ENCODE measurements around the gene SGK1. TPM values are rescaled to one million over a fixed set of nuclear protein-coding genes. Genes with fewer than 3 reads are reported as not detected.

Gene SGK1
- total RNA-seq, 1 donor from 2014 or later: 94.3 TPM

- Histone ChIP-seq H3K27me3 (ENCODE audit: control insufficient read depth, insufficient read depth, low read length) (no peaks in the 10 kb centered on the region), H3K4me3 (ENCODE audit: low read depth, low read length) (no peak overlapping the region), H3K36me3 (ENCODE audit: control insufficient read depth, insufficient read depth, low read length) (no peaks in the 10 kb centered on the region)
- TF ChIP-seq CTCF (IDR thresholded peaks at IDR 0.05; ENCODE audit: insufficient read depth, low read length, poor library complexity, severe bottlenecking): no peak
- no peak for DNase-seq (ENCODE audit: low read depth)
Measured at GRCh38 chr6:134314006-134314821, 3.7 kb downstream of the SGK1 start.

- no peak overlapping the region for H3K4me3 ChIP-seq (ENCODE audit: low read depth, low read length)
- no peak for TF ChIP-seq CTCF (IDR thresholded peaks at IDR 0.05; ENCODE audit: insufficient read depth, low read length, poor library complexity, severe bottlenecking)
- H3K27me3 ChIP-seq (ENCODE audit: control insufficient read depth, insufficient read depth, low read length): no peaks in the 10 kb centered on the region
- DNase-seq (ENCODE audit: low read depth): no peak
- H3K36me3 ChIP-seq (ENCODE audit: control insufficient read depth, insufficient read depth, low read length): no peaks in the 10 kb centered on the region
Measured at GRCh38 chr6:134312038-134312660, 5.8 kb downstream of the SGK1 start.

DNA sequence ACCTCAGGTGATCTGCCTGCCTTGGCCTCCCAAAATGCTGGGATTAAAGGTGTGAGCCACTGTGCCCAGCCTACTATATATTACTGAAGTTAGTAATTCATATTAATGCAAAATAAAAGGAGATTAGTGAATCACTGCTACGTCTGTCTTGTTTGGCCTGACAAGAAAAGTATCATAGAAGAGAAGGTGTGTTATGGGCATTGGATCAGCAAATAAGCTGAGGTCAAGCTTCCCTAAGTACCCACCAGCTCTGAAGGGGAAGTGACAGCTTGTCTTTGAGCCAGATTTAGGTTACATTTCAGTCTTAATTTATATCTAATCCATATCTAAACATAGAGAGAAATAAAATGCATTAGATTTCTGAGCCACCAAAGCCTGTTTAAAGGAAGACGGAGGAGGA lies 7.1 kb downstream of the SGK1 start:
- H3K27me3 ChIP-seq (ENCODE audit: control insufficient read depth, insufficient read depth, low read length): no peaks in the 10 kb centered on the region
- TF ChIP-seq CTCF (IDR thresholded peaks at IDR 0.05; ENCODE audit: insufficient read depth, low read length, poor library complexity, severe bottlenecking): no peak
- no peak overlapping the region for H3K4me3 ChIP-seq (ENCODE audit: low read depth, low read length)
- no peaks in the 10 kb centered on the region for H3K36me3 ChIP-seq (ENCODE audit: control insufficient read depth, insufficient read depth, low read length)
- DNase-seq (ENCODE audit: low read depth): no peak

GRCh38 chr6:134309983-134310605 lies 7.8 kb downstream of the SGK1 start:
- Histone ChIP-seq H3K4me3 (ENCODE audit: low read depth, low read length) (no peak overlapping the region), H3K36me3 (ENCODE audit: control insufficient read depth, insufficient read depth, low read length) (no peaks in the 10 kb centered on the region), H3K27me3 (ENCODE audit: control insufficient read depth, insufficient read depth, low read length) (no peaks in the 10 kb centered on the region)
- no peak for DNase-seq (ENCODE audit: low read depth)
- no peak for TF ChIP-seq CTCF (IDR thresholded peaks at IDR 0.05; ENCODE audit: insufficient read depth, low read length, poor library complexity, severe bottlenecking)

DNA sequence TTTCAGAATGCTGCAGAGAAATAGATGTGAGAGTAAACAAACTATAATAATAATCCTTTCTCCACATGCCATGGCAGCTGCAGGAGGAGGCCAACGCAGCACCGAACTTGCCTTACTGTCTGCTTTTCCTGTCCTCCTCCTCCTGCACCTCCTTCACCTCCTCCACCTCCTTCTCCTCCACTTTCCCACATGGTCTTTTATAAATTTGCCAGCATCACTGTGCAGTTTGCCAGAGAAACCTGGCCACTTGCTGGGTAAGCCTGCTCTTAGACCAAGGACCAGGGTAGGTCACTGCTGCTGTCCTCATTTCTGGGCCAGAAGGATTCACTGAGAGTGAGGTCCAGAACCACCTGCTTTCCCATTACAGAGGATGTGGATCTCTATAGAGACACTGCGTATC lies 8.7 kb downstream of the SGK1 start:
- no peaks in the 10 kb centered on the region for H3K36me3 ChIP-seq (ENCODE audit: control insufficient read depth, insufficient read depth, low read length)
- DNase-seq (ENCODE audit: low read depth): no peak
- H3K27me3 ChIP-seq (ENCODE audit: control insufficient read depth, insufficient read depth, low read length): no peaks in the 10 kb centered on the region
- H3K4me3 ChIP-seq (ENCODE audit: low read depth, low read length): no peak overlapping the region
- TF ChIP-seq CTCF (IDR thresholded peaks at IDR 0.05; ENCODE audit: insufficient read depth, low read length, poor library complexity, severe bottlenecking): no peak
